ENCODE measurements around the gene GABRD. TPM values are rescaled to one million over a fixed set of nuclear protein-coding genes. Genes with fewer than 3 reads are reported as not detected.

The GABRD gene, protein sequence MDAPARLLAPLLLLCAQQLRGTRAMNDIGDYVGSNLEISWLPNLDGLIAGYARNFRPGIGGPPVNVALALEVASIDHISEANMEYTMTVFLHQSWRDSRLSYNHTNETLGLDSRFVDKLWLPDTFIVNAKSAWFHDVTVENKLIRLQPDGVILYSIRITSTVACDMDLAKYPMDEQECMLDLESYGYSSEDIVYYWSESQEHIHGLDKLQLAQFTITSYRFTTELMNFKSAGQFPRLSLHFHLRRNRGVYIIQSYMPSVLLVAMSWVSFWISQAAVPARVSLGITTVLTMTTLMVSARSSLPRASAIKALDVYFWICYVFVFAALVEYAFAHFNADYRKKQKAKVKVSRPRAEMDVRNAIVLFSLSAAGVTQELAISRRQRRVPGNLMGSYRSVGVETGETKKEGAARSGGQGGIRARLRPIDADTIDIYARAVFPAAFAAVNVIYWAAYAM
- 4.5 and 7.8 TPM in 2 replicates for polyA plus RNA-seq

DNA sequence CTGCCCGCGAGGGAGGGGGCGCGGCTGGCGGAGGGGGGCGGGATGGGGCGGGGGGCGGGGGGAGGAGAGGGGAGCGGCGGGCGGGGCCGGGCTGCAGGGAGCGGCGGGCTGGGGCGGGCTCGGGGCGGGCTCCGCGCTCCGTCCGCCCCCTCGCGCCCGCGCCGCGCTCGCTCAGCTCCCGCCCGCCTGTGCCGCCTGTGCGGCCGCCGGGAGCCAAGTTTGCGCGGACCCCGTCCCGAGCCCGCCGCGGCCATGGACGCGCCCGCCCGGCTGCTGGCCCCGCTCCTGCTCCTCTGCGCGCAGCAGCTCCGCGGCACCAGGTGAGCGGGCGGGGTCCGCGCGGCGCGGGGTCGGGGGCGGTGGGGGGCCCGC lies at the start of gene GABRD:
GABRD (plus strand) TSS at position 174 of the 372 bp plus-strand sequence; CDS start at position 253, 79 bp downstream.

DNA sequence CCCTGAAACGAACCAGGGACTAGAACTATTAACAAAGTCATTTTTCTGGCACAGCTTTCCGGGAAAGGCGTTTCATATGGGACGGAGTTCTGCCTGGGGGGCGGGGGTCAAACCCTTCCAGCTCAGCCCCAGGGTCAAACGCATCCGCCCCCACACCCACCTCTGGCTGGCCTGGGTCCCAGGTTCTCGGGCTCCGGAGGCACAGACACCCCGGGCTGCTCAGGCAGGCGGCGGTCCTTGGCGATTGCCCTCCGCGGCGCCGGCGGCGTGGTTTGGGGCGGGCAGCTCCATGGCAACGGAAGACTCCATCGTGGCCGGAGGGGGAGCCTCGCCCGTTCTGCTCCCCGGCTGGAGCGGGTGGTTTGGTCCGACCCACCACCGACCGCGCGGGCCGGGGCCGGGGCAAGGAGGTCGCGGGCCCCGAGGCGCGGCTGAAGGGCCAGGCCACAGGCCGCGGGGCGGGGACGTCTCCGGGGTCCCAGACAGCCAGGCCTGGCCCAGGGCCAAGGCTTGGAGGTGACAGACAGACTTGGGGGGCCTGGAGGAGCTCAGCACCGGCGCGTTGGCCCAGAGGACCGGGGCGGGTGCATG lies 15.5 kb upstream of the GABRD start, which contains the start of gene CFAP74:
CFAP74 (minus strand) TSS at position 246 of the 591 bp plus-strand sequence. CDS start 12,830 bp downstream, outside the sequence.

DNA sequence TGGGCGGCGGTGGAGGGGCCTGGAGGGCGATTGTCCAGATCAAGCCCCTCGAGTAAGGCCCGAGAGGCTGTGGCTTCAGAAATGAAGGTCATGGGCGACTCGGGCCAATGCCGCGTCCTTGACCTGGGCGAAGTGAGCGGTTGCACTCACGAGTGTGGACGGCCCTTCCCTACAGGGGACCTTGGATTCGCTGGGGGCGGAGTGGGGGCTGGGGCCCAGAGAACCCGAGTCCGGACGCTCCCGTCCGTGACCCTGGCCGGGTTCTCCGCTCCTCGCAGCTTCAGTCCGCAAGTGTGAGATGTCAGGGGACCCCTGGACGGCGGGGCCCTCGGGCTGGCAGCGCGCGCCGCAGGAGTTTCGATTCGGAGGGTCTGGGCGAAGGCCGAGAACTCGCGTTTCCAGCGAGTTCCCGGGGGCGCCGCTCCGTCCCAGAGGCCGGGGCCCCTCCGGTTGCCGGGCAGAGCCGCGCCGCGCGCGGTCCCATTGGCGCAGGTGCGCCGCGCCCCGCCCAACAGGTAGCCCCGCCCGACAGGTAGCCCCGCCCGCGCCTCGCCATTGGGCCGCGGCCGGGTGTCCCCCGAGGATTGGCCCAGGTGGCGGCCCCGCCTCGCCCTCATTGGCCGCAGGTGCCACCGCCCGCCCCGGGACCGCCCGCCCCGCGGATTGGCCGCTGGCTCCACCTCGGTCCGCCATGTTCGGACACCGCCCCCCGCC lies 30.7 kb downstream of the GABRD start, which contains the start of gene PRKCZ:
PRKCZ (plus strand) TSS at position 694 of the 714 bp plus-strand sequence. CDS start 220 bp downstream, outside the sequence.

Other genes starting within 250 kb of the GABRD start
- gene NADK, start 240.9 kb upstream of the GABRD start, polyA plus RNA-seq = 0.81 and 3.2 TPM in 2 replicates
- gene GNB1, start 128.3 kb upstream of the GABRD start, polyA plus RNA-seq = 55.1 and 60.6 TPM in 2 replicates
- not detected in 2 replicates for gene CALML6, start 104.1 kb upstream of the GABRD start, polyA plus RNA-seq
- gene TMEM52, start 100.1 kb upstream of the GABRD start, polyA plus RNA-seq = not detected in 2 replicates
- 1.2 TPM in 1 of 2 replicates, not detected in the other for gene CFAP74, start 15.6 kb upstream of the GABRD start, polyA plus RNA-seq
- 7.5 and 12.0 TPM in 2 replicates for gene PRKCZ, start 31.1 kb downstream of the GABRD start, polyA plus RNA-seq
- gene FAAP20, start 175.4 kb downstream of the GABRD start, polyA plus RNA-seq = 1.2 and 2.2 TPM in 2 replicates
- gene SKI, start 209.0 kb downstream of the GABRD start, polyA plus RNA-seq = 1.2 and 1.6 TPM in 2 replicates